NCI-H774 (cell line): ENCODE data around the gene SMOC2.
A peak's percentile ranks its signal among the peaks of the same experiment; 100 is the strongest.

Source experiments
- DNase-seq: peaks from one replicate; lab custom pipeline; 2025; lab: John Stamatoyannopoulos, UW

SMOC2 gene

GRCh38 chr6:168574075-168574698 lies 133.2 kb downstream of the SMOC2 start:
- no peak for DNase-seq

- no peak for DNase-seq
Observed at GRCh38 chr6:168574699-168575195, 133.8 kb downstream of the SMOC2 start.

- DNase-seq, result no peak
Observed at GRCh38 chr6:168575346-168576098, 134.5 kb downstream of the SMOC2 start.

- DNase-seq, result no peak
Observed at GRCh38 chr6:168576388-168576787, 135.4 kb downstream of the SMOC2 start.

- no peak for DNase-seq
Observed at GRCh38 chr6:168577496-168577895, 136.5 kb downstream of the SMOC2 start.

GRCh38 chr6:168578036-168578435 lies 137.1 kb downstream of the SMOC2 start:
- no peak for DNase-seq

GRCh38 chr6:168581236-168581635 lies 140.3 kb downstream of the SMOC2 start:
- DNase-seq, result no peak

- no peak for DNase-seq
Observed at GRCh38 chr6:168581706-168582105, 140.7 kb downstream of the SMOC2 start.

- no peak for DNase-seq
Observed at GRCh38 chr6:168582571-168582981, 141.6 kb downstream of the SMOC2 start.

- DNase-seq, result no peak
Observed at GRCh38 chr6:168583126-168583525, 142.1 kb downstream of the SMOC2 start.

GRCh38 chr6:168583821-168584220 lies 142.8 kb downstream of the SMOC2 start:
- no peak for DNase-seq

- no peak for DNase-seq
Observed at GRCh38 chr6:168584249-168584648, 143.3 kb downstream of the SMOC2 start.

- DNase-seq, result no peak
Observed at GRCh38 chr6:168584671-168585070, 143.7 kb downstream of the SMOC2 start.

GRCh38 chr6:168585441-168585840 lies 144.5 kb downstream of the SMOC2 start:
- no peak for DNase-seq

GRCh38 chr6:168589275-168589674 lies 148.3 kb downstream of the SMOC2 start:
- DNase-seq, result no peak

- no peak for DNase-seq
Observed at GRCh38 chr6:168590406-168590805, 149.4 kb downstream of the SMOC2 start.

GRCh38 chr6:168596344-168596743 lies 155.4 kb downstream of the SMOC2 start:
- DNase-seq, result peak; percentile 96

GRCh38 chr6:168597471-168597875 lies 156.5 kb downstream of the SMOC2 start:
- peak; percentile 89 for DNase-seq

GRCh38 chr6:168598251-168599117 lies 157.5 kb downstream of the SMOC2 start:
- DNase-seq, result no peak

- DNase-seq, result no peak
Observed at GRCh38 chr6:168599118-168599494, 158.1 kb downstream of the SMOC2 start.

GRCh38 chr6:168599769-168600330 lies 158.9 kb downstream of the SMOC2 start:
- DNase-seq, result no peak

GRCh38 chr6:168600381-168600780 lies 159.4 kb downstream of the SMOC2 start:
- no peak for DNase-seq
